ENCODE data around the gene C1QL1.
"Not testable (repeated sequence)": the region's sequence is repeated elsewhere in the genome, so short reads cannot be mapped to it uniquely, and the experiment has no call there.

The C1QL1 gene

DNA sequence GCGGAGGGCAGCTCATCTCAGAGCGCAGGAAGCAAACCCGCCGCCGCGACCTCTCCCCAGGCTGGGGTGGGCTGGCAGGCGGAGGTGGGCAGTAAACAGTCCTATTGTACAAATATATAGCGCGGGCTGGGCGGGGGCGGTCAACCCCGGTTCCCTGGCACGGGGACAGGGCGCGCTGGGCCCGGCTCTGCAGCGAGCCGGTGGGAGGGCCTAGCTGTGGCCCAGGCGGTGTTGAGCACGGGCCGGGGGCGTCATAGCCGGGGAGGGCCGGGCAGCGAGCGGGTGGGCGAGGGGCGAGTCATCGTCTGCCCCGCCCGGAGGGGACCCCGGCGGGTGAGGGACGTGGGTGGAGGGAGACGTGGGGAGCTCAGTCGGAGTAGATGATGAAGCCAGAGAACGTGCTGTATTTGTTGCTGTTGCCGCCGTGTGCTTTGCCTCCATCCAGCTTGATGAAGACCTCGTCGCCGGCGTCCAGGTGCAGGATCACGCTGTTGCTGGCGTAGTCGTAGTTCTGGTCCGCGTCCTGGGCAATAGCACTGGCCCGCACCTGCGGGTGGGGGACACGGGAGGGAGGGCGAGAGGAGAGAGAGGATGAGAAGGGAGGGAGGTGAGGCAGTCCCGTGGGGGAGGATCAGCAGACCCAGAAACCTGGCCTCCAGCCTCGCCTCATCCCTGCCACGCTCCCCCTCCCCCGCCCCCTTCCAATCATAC lies 8.1 kb downstream of the C1QL1 start:
- no peak for DNase-seq

- DNase-seq: no peak
Observed at GRCh38 chr17:44956998-44957981, 10.8 kb downstream of the C1QL1 start.

GRCh38 chr17:44955674-44956425 lies 12.3 kb downstream of the C1QL1 start:
- DNase-seq: no peak

DNA sequence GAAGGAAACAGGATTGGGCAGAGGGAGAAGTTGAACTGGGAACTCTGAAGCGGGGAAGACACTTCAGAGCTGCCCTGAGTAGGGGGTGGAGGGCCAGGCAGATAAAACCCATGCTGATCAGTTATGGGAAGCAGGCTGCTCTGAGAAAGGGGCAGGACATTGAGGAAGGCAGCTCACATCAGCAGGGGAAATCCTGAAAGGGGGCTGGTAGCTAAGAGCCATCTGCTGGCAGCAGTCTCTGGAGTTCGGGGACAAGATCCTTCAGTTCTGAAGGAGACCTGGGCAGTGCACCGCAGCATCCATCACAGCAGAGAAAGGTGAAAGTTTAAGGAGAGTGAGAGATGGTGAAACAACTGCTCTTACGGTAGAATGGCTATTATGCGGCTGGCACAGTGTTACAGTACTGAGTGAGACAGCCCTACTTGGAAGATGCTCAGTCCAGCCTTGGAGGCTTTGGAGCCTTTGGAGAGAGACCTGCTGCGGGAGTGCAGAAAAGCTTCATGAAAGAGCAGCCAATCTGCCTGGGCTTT lies 15.1 kb downstream of the C1QL1 start:
- DNase-seq: no peak

DNA sequence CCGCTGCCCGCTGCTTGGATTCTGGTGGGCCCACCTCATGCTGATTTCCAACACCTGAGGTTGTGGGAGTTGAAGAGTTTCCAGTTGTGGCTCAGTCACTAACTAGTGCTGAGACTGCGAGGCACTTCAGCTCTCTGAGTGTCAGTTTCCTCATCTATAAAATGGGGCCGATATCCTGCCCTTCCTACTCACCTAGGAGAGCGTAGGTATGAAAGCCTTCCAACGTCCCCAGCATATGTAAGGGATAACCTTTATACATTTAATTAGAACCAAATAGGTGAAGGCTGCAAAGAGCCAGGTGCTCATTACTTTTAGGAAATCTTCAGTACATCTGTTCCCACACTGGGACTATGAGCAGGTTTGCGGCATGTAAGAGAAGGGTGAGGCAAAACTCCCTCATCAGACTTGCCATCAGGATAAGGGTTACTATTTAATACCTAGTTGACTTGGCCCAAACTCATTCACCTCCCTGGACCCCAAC lies 19.7 kb downstream of the C1QL1 start:
- DNase-seq: no peak

DNA sequence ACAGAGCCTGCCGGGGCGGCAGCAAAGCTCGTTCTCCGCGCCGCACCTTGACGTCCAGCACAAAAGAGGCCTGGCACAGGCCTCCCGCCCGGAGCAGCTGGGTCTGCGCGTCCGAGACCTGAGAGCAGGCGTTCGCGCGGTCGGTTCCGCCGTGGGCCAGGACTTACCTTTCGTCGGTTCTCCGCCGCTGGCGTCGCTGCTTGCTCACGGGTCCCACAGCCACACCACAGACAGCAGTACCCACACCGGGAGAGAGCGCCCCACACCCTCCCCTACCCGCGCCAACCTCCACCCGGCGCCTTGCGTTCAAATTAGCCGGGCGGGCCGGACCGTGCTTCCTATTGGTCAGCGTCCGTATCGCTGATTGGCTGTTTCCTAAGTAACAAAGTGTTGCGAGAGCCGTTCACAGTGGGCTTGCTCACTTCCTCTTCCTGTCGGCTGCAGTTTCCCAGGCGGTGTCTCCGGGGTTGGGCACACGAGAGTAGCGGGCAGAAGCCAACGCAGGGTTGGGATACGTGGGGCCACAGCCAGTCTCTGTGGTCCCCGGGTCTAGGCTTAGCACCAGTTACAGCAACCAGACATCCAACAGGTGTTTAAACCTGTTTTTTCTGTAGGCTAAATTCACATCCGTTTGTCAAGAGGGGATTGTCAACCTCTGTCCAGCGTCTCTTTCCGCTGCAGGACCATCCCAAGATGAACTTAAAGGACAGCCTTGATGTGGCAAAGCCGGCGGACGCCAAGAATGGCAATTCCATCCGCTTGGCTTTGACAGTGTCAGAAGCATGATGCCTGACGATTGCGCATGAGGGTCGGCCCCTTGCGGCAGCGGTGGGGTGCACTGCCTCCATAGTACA lies 20.4 kb downstream of the C1QL1 start, which contains the start of gene KIF18B:
Gene KIF18B (minus strand): TSS at position 313 of the 854 bp plus-strand sequence. CDS start 11,429 bp downstream, outside the sequence.
- DNase-seq: peak; percentile 87

DNA sequence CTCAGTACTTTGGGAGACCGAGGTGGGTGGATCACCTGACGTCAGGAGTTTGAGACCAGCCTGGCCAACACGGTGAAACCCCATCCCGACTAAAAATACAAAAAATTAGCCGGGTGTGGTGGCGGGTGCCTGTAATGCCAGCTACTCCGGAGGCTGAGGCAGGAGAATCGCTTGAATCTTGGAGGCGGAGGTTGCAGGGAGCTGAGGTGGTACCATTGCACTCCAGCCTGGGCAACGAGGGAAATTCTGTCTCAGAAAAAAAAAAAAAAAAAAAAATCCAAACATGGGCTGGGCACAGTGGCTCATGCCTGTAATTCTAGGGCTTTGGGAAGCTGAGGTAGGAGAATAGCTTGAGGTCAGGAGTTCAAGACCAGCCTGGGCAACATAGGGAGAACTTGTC lies 22.5 kb downstream of the C1QL1 start:
- DNase-seq: not testable (repeated sequence)

DNA sequence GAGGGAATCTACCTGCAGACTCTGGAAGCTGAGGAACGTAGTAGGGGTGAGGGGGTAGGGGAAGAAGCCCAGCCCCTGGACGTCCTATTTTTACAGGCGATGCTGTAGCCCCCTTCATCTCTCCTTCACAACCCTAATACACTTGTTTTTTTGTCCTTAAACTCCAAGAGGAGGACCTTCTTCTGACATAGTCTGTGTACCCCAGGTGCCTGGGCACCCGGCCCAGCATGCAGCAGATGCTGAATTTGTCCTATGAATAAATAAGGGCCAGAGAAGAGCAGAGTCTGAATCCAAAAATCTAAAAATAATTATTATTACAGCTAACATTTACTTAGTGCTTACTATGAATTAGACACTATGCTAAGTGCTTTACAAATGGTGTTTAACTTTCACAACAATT lies 25.6 kb downstream of the C1QL1 start:
- DNase-seq: no peak

GRCh38 chr17:44941712-44942331 lies 26.3 kb downstream of the C1QL1 start:
- no peak for DNase-seq

- DNase-seq: no peak
Observed at GRCh38 chr17:44940768-44941167, 27.3 kb downstream of the C1QL1 start.

DNA sequence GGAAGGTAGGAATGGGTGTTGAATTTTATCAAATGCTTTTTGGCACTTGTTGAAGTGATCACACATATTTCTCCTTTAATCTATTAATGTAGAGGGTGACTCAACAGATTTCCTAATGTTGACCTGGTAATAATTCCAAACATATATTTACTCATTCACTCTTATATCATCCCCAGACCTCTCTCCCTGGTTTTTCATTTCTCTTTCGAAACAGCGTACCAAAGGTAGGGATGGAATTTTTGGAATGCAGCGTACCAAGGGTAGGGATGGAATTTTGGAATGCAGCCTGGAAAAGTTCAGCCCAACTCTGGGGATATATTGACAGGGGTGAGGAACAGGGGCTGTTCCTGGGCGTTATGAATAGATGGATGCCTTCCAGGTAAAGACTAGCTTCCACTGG lies 27.8 kb downstream of the C1QL1 start:
- DNase-seq: no peak

GRCh38 chr17:44935116-44935515 lies 33.0 kb downstream of the C1QL1 start:
- DNase-seq: no peak

- no peak for DNase-seq
Observed at GRCh38 chr17:44934745-44935105, 33.4 kb downstream of the C1QL1 start.

DNA sequence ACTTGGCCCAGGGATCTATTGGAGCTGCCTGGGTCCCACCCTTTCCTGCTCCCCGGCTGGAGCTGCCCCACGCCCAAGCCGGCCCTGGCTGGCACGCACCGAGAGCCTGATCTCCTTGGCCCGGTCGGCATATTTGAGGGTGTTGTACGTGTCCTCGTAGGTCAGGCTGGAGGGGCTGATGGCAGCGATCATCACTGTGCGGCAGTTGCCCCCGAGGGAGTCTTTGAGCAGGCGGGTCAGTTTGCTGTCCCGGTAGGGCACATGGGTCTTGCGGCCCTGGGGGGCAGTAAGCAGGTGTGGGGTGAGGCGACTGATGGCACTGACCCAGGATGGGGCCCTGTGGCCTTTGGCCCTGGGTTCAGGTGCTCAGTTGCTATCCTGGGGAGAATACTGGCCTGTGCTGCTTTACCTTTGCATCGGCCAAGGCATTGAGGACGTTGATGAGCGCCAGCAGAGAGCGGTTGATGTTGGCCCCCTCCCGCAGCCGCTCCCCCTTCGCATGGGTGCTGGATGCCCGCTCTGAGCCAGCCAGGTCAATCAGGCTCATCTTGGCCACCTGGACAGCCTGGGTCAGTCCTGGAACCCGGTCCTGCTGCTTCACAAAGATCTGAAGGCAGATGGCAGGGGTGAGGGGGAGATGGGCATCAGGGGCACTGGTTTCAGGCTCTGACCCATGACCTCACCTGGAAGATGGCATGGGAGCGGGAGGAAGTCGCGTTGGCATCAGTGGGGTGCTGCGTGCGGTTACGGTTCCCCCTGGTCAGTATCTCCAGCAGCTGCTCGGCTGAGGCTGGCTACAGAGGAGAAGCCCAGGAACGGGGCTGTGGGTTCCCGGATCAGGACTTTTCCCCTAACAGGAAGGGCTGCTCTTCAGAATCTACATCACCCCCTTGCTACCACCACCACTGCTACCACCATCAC lies 34.0 kb downstream of the C1QL1 start:
- no peak for DNase-seq

DNA sequence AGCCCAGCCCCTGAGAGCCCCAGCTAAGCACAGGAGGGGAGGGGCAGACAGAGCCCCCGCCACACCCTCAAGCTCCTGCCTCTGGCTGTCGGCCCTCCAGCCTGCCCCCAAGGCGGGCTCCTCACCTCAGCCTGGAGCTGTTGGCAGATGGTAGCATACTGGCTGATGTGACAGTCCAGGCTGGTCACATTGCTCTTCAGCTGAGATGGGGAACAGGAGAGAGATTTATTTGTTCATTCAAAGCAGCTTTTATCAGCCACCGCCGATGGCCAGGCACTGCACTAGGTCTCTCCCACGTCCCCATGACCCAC lies 35.4 kb downstream of the C1QL1 start:
- DNase-seq: no peak

- no peak for DNase-seq
Observed at GRCh38 chr17:44932096-44932786, 35.9 kb downstream of the C1QL1 start.

DNA sequence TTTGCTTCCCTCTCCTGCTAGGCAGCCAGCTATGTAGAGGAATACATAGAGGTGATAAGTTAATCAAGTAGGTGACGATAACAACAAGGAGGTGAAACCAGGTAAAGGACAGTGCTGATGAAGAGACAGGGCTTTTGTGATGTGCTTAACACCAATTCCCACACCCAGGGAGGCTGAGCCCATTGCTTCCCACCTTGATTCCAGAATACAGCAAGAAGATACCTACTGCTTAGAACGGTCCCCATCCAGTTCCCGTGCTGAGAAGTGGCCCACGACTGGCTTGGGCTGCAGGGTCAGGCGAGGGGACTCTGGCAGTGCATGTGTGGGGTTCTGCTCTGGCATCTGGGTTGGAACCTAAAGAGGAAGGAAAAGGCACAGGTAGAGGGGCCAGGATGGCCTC lies 36.7 kb downstream of the C1QL1 start:
- DNase-seq: no peak

DNA sequence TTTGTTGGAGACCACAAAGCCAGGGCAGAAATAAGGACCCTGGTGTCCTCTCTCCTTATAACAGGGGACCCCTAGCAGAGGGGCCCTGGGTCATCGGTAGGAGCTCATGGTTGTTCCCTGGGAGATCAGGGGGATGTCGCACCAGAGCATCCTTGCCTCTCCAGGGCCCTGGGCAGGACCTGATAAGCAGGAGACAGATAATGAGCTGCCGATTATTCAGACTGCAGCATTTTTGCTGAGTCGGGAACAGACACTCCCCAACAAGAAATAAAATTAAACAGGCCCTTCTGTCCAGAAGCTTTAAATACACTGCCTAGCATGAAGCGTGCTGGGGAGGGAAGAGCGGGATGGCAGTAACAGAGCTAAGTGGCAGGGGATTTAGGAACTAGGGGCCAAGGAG lies 37.4 kb downstream of the C1QL1 start:
- DNase-seq: no peak

GRCh38 chr17:44928950-44929720 lies 39.0 kb downstream of the C1QL1 start:
- no peak for DNase-seq

All from activated T-cell treated with anti-CD3 and anti-CD28 coated beads, Interleukin-2, amount 50 U/mL, for 1 hour (primary cell).